Thyroid gland (tissue), 4 donors: Measurements from ENCODE around the gene MTG2.

Source experiments
- POLR2A ChIP-seq, 2 donors: fragments of 450-650 bp; IDR thresholded peaks; one replicate each; pipeline ENCODE4 v1.6.1; 2017; ENCODE audit warnings: antibody characterized with exemption in 2 of 2, mild to moderate bottlenecking in 2 of 2, moderate library complexity in 1 of 2
- TF ChIP-seq, protein P1 (sequence below), 6 experiments: fragments of 200-600 bp in 3 of 6; fragments of 450-650 bp in 3 of 6; sonication (generic) in 3 of 6; IDR thresholded peaks; one replicate each; pipeline ENCODE4 v1.5.1; 2016 to 2019; ENCODE audit warnings: antibody characterized with exemption in 6 of 6, mild to moderate bottlenecking in 2 of 6, inconsistent platforms in 1 of 6, moderate library complexity in 1 of 6

DNA sequence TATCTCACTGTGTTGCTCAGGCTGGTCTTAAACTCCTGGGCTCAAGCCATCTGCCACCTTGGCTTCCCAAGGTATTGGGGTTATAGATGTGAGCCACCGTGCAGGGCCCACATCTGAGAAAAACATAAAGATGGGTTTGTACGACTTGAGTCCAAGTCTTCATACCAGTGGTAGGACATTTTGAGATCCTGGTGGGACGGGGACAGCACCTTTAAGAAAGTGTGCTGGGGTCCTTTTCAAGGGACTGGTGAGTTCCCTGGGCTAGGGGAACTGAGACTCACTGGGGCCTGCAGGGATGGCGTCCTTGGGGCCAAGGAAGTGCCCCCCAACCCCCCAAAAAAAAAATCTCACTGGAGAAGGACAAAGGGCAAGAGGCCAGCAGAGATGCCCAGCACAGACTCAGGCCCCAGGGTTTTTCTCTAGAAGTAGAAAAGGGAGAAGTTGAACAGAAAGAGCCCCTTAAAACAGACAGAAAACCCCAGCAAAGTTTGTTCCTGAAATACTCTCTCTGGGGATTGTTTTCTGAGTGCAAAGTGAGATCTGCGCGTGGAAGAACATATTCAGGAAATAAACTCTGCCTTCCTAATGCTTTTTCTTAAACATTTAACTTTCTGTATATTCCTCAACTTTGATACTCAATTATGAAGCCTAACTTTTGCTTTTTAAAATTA is 66.2 kb downstream of the MTG2 start:
- TF ChIP-seq, protein P1, sequence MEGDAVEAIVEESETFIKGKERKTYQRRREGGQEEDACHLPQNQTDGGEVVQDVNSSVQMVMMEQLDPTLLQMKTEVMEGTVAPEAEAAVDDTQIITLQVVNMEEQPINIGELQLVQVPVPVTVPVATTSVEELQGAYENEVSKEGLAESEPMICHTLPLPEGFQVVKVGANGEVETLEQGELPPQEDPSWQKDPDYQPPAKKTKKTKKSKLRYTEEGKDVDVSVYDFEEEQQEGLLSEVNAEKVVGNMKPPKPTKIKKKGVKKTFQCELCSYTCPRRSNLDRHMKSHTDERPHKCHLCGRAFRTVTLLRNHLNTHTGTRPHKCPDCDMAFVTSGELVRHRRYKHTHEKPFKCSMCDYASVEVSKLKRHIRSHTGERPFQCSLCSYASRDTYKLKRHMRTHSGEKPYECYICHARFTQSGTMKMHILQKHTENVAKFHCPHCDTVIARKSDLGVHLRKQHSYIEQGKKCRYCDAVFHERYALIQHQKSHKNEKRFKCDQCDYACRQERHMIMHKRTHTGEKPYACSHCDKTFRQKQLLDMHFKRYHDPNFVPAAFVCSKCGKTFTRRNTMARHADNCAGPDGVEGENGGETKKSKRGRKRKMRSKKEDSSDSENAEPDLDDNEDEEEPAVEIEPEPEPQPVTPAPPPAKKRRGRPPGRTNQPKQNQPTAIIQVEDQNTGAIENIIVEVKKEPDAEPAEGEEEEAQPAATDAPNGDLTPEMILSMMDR (IDR thresholded peaks at IDR 0.05), result no peak
- no peak for TF ChIP-seq POLR2A (IDR thresholded peaks at IDR 0.05)
